GM12878 (cell line): ENCODE results near the gene SLX4. TPM values are rescaled to one million over a fixed set of nuclear protein-coding genes. Genes with fewer than 3 reads are reported as not detected.

Experiments
- ATAC-seq: fragments of 200-7000 bp; cut with Tn5 transposase; 3 replicates; pipeline ENCODE4 v1.9.1; 2020; ENCODE audit warnings: mild to moderate bottlenecking, moderate library complexity
- BruUV-seq: library from RNA; stranded (reverse); fragments of 400-500 nt; replicated peaks from 2 replicates; lab custom pipeline; 2021; lab: Mats Ljungman, UMichigan
- CTCF ChIA-PET: fragments of 300-600 bp; sonication (Branson Sonifier 250); formaldehyde crosslinking; extraction: SDS; loops from one replicate; lab custom pipeline; 2021; ENCODE audit warnings: inconsistent platforms; lab: Yijun Ruan, JAX
- POLR2A ChIA-PET: fragments of 350-600 bp; formaldehyde crosslinking; extraction: SDS; loops from one replicate; lab custom pipeline; 2021; ENCODE audit warnings: inconsistent platforms; lab: Charles Lee
- RAD21 ChIA-PET: fragments of 300-600 bp; sonication (Branson Sonifier 250); formaldehyde crosslinking; loops from one replicate; lab custom pipeline; 2023; ENCODE audit warnings: antibody characterized with exemption; ENCODE audit not compliant: unreplicated experiment; lab: Charles Lee
- SMC1A ChIA-PET: fragments of 300-600 bp; sonication (Branson Sonifier 250); formaldehyde crosslinking; loops from one replicate; lab custom pipeline; 2023; ENCODE audit not compliant: unreplicated experiment, uncharacterized antibody; lab: Charles Lee
- DNase-seq: peaks from one replicate; pipeline ENCODE4 v3.0.0-alpha.2; 2011; ENCODE audit warnings: low read depth, low spot score
- FAIRE-seq: peaks from 3 replicates; lab custom pipeline; 2011; peaks lifted over from hg19 to GRCh38; lab: Jason Lieb, UNC
- H2AFZ ChIP-seq: 2 replicates; pipeline ENCODE4 v1.6.0; 2011; ENCODE audit warnings: low read depth, low read length, control low read depth; ENCODE audit not compliant: control insufficient read depth
- H3K27ac ChIP-seq: 2 replicates; pipeline ENCODE4 v1.5.1; 2011; ENCODE audit warnings: control low read depth; ENCODE audit not compliant: control insufficient read depth, insufficient read depth
- H3K27me3 ChIP-seq, 2 experiments: replicated peaks in 1 of 2; 2 replicates each; pipeline versions ENCODE4 v1.6.0 to v1.6.1; 2011; ENCODE audit warnings: low read length in 1 of 2; ENCODE audit not compliant: control insufficient read depth in 2 of 2, insufficient read depth in 2 of 2
- H3K36me3 ChIP-seq, 2 experiments: 2 replicates each; pipeline ENCODE4 v1.5.1; 2011; ENCODE audit warnings: low read length in 1 of 2; ENCODE audit not compliant: control insufficient read depth in 2 of 2, insufficient read depth in 2 of 2
- H3K4me1 ChIP-seq: 2 replicates; pipeline ENCODE4 v1.6.1; 2011; ENCODE audit warnings: mild to moderate bottlenecking, low read length, moderate library complexity, mixed read lengths; ENCODE audit not compliant: control insufficient read depth, insufficient read depth
- H3K4me2 ChIP-seq: 2 replicates; pipeline ENCODE4 v1.6.0; 2011; ENCODE audit warnings: control low read depth; ENCODE audit not compliant: control insufficient read depth, insufficient read depth
- H3K4me3 ChIP-seq: fragments of 200-600 bp; sonication (generic); 2 replicates; pipeline ENCODE4 v1.5.1; 2016
- H3K79me2 ChIP-seq: 2 replicates; pipeline ENCODE4 v1.6.0; 2011; ENCODE audit warnings: low read length; ENCODE audit not compliant: control insufficient read depth, insufficient read depth
- H3K9ac ChIP-seq: 2 replicates; pipeline ENCODE4 v1.8.0; 2011; ENCODE audit warnings: low read length, control low read depth, mixed read lengths; ENCODE audit not compliant: control insufficient read depth, insufficient read depth
- H3K9me3 ChIP-seq: replicated peaks from 3 replicates; pipeline ENCODE4 v1.5.1; 2011; ENCODE audit warnings: mild to moderate bottlenecking, low read length; ENCODE audit not compliant: control insufficient read depth, insufficient read depth
- H4K20me1 ChIP-seq: 2 replicates; pipeline ENCODE4 v1.6.0; 2011; ENCODE audit not compliant: control insufficient read depth, insufficient read depth
- KLF5 ChIP-seq: fragments of 450-650 bp; IDR thresholded peaks from 2 replicates; pipeline ENCODE4 v1.6.1; 2014; ENCODE audit warnings: mild to moderate bottlenecking; ENCODE audit not compliant: partially characterized antibody
- SUPT20H ChIP-seq: IDR thresholded peaks from 2 replicates; pipeline ENCODE4 v1.6.1; 2011; ENCODE audit warnings: low read depth, mild to moderate bottlenecking, low read length, moderate library complexity, borderline replicate concordance; ENCODE audit not compliant: control insufficient read depth
- ZBTB4 ChIP-seq: fragments of 450-650 bp; formaldehyde crosslinking; IDR thresholded peaks from 2 replicates; pipeline ENCODE4 v1.4.0; 2022; ENCODE audit warnings: mild to moderate bottlenecking, moderate library complexity
- WGBS: methylation state at CpG from one replicate; pipeline ENCODE4 v1.1.6; 2016; ENCODE audit warnings: low lambda C conversion rate; ENCODE audit not compliant: insufficient replicate concordance, insufficient coverage; ENCODE audit errors: missing lambda C conversion rate; 5-methylcytosine and 5-hydroxymethylcytosine counted together
- in situ Hi-C: fragments of 300-500 bp; cut with MboI; formaldehyde crosslinking; loops from 9 replicates; pipeline ENCODE4 v1.14.3; 2018; ENCODE audit warnings: mixed read lengths
- intact Hi-C: fragments of 100-400 bp; cut with micrococcal nuclease; formaldehyde crosslinking; loops from one replicate; pipeline ENCODE4 v1.14.2; 2022; ENCODE audit not compliant: unreplicated experiment
- polyA plus RNA-seq, 11 experiments: library from polyadenylated mRNA; depleted of rRNA in 4 of 11; unstranded in 6 of 11; stranded (reverse) in 5 of 11; fragments of >200 nt; fragmentation: Nextera tagmentation in 4 of 11; fragmentation: Illumina TruSeq in 1 of 11; extraction: Ambion mirVana in 4 of 11; extraction: Trizol in 1 of 11; gene quantifications; 1 replicate in 1 of 11; 2 replicates in 10 of 11; pipeline versions ENCODE4 v1.2.1 to v1.2.3, GENCODE V29; 2011 to 2016; ENCODE audit warnings: inconsistent platforms in 2 of 11, missing spikeins in 2 of 11, low read depth in 1 of 11
- total RNA-seq, 4 experiments: library from RNA; depleted of rRNA in 3 of 4; stranded (reverse); fragments of >200 nt in 3 of 4; fragmentation: Illumina TruSeq in 1 of 4; extraction: Trizol in 1 of 4; gene quantifications; 2 replicates each; pipeline versions ENCODE4 v1.2.1 to v1.2.3, GENCODE V29; 2013 to 2021

The SLX4 gene
- total and polyA plus RNA-seq, 10 of the 15 experiments (the other 5 are each of a cell fraction or from before 2014, with no cell fraction given) = 0.18 to 12.3 (median 4.8) TPM

- no peak for TF ChIP-seq ZBTB4 (CRISPR knock-in tag)
- TF ChIP-seq SUPT20H = no peak
- TF ChIP-seq, all 136 proteins: peak for 0
Observed at GRCh38 chr16:3597676-3598075, 13.7 kb downstream of the SLX4 start (continued).

GRCh38 chr16:3597226-3597625 is 14.2 kb downstream of the SLX4 start:
- DNase-seq (no peak), FAIRE-seq (no peak), ATAC-seq (no peak)
- ChIA-PET CTCF (no interaction called here), POLR2A (no interaction called here), SMC1A (no interaction called here), RAD21 (no interaction called here)
- intact Hi-C loops (no loop called here), in situ Hi-C loops (no loop called here)
- H3K36me3 ChIP-seq = no peaks in the 10 kb centered on the region; a peak in 1 of 4 replicates
- no TSS peak for BruUV-seq
- no peak overlapping the region for H3K4me2 ChIP-seq
- no peak for TF ChIP-seq KLF5
- no peaks in the 10 kb centered on the region for H3K27me3 ChIP-seq
- H3K79me2 ChIP-seq = no peaks in the 10 kb centered on the region
- H4K20me1 ChIP-seq = no peaks in the 10 kb centered on the region
- no peak overlapping the region for H3K27ac ChIP-seq
- H3K9ac ChIP-seq = no peak overlapping the region
- no peaks in the 10 kb centered on the region for H3K4me1 ChIP-seq
- H2AFZ ChIP-seq = no peak overlapping the region
- WGBS = 93% methylated on average over 10 of the region's 10 CpGs
- no peak overlapping the region for H3K4me3 ChIP-seq
- no peaks in the 10 kb centered on the region; the same call in 2 of the 3 replicates for H3K9me3 ChIP-seq
